Psoas muscle (tissue), 8 donors: ENCODE measurements around the gene PAQR9. TPM values are rescaled to one million over a fixed set of nuclear protein-coding genes. Genes with fewer than 3 reads are reported as not detected.

Experiments
- ATAC-seq, 4 donors: fragments of 200-7000 bp; cut with Tn5 transposase; one replicate each; pipeline ENCODE4 v1.9.1; 2020; ENCODE audit warnings: moderate library complexity in 3 of 4, mild to moderate bottlenecking in 2 of 4
- DNase-seq, 2 donors: peaks; one replicate each; pipeline ENCODE4 v3.0.0-alpha.2; 2020
- H3K27ac ChIP-seq: fragments of 200-600 bp; one replicate; pipeline ENCODE4 v1.8.0; 2022
- H3K27me3 ChIP-seq, 3 donors: fragments of 200-600 bp in 1 of 3; one replicate each; pipeline versions ENCODE4 v1.6.1 to v1.8.0; 2013 to 2022; ENCODE audit warnings: low read length in 2 of 3, mild to moderate bottlenecking in 2 of 3, moderate library complexity in 1 of 3; ENCODE audit not compliant: insufficient read depth in 3 of 3
- H3K36me3 ChIP-seq, 2 donors: fragments of 200-600 bp in 1 of 2; one replicate each; pipeline versions ENCODE4 v1.6.1 to v1.8.0; 2013 to 2022; ENCODE audit warnings: low read depth in 1 of 2, mild to moderate bottlenecking in 1 of 2, moderate library complexity in 1 of 2; ENCODE audit not compliant: insufficient read depth in 1 of 2
- H3K4me1 ChIP-seq: fragments of 200-600 bp; one replicate; pipeline ENCODE4 v1.8.0; 2022
- H3K4me3 ChIP-seq: fragments of 200-600 bp; one replicate; pipeline ENCODE4 v1.8.0; 2022; ENCODE audit warnings: mild to moderate bottlenecking
- H3K9me3 ChIP-seq: fragments of 200-600 bp; one replicate; pipeline ENCODE4 v1.8.0; 2022
- CTCF ChIP-seq: fragments of 200-600 bp; IDR thresholded peaks from one replicate; pipeline ENCODE4 v1.8.0; 2022; ENCODE audit warnings: antibody characterized with exemption
- WGBS, 3 donors: extraction: QIAGEN DNeasy Blood & Tissue Kit; methylation state at CpG; one replicate each; pipeline versions ENCODE4 v1.1.6 to v1.1.7; 2013; 5-methylcytosine and 5-hydroxymethylcytosine counted together
- intact Hi-C, 2 donors: fragments of 100-400 bp; cut with DNase I; formaldehyde crosslinking; loops; one replicate each; pipeline versions ENCODE4 v1.11.0 to v1.14.2; 2022
- polyA plus RNA-seq, 3 donors: library from polyadenylated mRNA; stranded (reverse); fragments of 200-250 nt; gene quantifications; one replicate each; pipeline ENCODE4 v1.2.3, GENCODE V29; 2013
- total RNA-seq, 4 donors: library from RNA; stranded (reverse); fragmentation: NEBNext Ultra II Directional in 2 of 4; extraction: Animal tissue kit (Norgen Biotek cat#: 25700) in 2 of 4; gene quantifications; one replicate each; pipeline versions ENCODE4 v1.2.1 to v1.2.4, GENCODE V29; 2021 to 2023
- donor health status: healthy with polysubstance abuse.
- donor health status: DM: no; HTN: no; CAD: no; lungs with moderate emphysema.
- donor health status: Bipolar disorder and iron deficiency.
- donor health status: healthy.
- donor health status: DM: yes; HTN: yes; CAD: no.
- donor health status: DM: no; HTN: no; CAD: no.
- donor health status: DM: no; HTN: no; CAD: no.
- donor health status: DM: yes; HTN: yes; CAD: no.

Gene PAQR9
- total and polyA plus RNA-seq, 7 donors = 0.53 to 5.8 (median 2.2) TPM

- Histone ChIP-seq H3K4me1 (no peaks in the 10 kb centered on the region), H3K27me3 (peaks cover 0 to 2% (median 0%) of the 10 kb centered on the region in 3 donors), H3K4me3 (no peak overlapping the region), H3K36me3 (no peaks in the 10 kb centered on the region), H3K27ac (no peak overlapping the region), H3K9me3 (no peaks in the 10 kb centered on the region)
- ATAC-seq (no peak), DNase-seq (no peak)
- WGBS, 3 donors = 80 to 88% (median 82%) methylated on average over 4 of the region's 4 CpGs
- TF ChIP-seq CTCF = no peak
- intact Hi-C loops = no loop called here
Observed at GRCh38 chr3:142968319-142969025, 5.0 kb upstream of the PAQR9 start.

- Histone ChIP-seq H3K4me3 (no peak overlapping the region), H3K27me3 (peaks cover 0 to 11% (median 2%) of the 10 kb centered on the region in 3 donors), H3K9me3 (no peaks in the 10 kb centered on the region), H3K27ac (no peak overlapping the region), H3K4me1 (no peaks in the 10 kb centered on the region), H3K36me3 (no peaks in the 10 kb centered on the region)
- no peak for TF ChIP-seq CTCF
- DNase-seq (no peak), ATAC-seq (no peak)
- WGBS, 3 donors = 87 to 95% (median 90%) methylated on average over 2 of the region's 2 CpGs
- intact Hi-C loops = no loop called here
Observed at GRCh38 chr3:142966808-142967207, 3.3 kb upstream of the PAQR9 start.

- Histone ChIP-seq H3K9me3 (no peaks in the 10 kb centered on the region), H3K4me1 (no peaks in the 10 kb centered on the region), H3K27ac (no peak overlapping the region), H3K4me3 (no peak overlapping the region), H3K36me3 (no peaks in the 10 kb centered on the region), H3K27me3 (peaks cover 0 to 12% (median 2%) of the 10 kb centered on the region in 3 donors)
- DNase-seq = no peak
- TF ChIP-seq CTCF = no peak
- intact Hi-C loops = no loop called here
- WGBS, 3 donors = 88 to 93% (median 88%) methylated on average over 3 of the region's 3 CpGs
- no peak for ATAC-seq
Observed at GRCh38 chr3:142965581-142965980, 2.1 kb upstream of the PAQR9 start.

GRCh38 chr3:142963234-142963515, 299 bp downstream of the PAQR9 start:
- peaks cover 0 to 12% (median 2%) of the 10 kb centered on the region in 3 donors for H3K27me3 ChIP-seq
- H3K36me3 ChIP-seq = no peaks in the 10 kb centered on the region
- peak; percentile 50 to 66 (median 62) for ATAC-seq
- intact Hi-C loops = no loop called here
- DNase-seq = no peak
- peak overlapping the region; percentile 85 for H3K4me3 ChIP-seq
- TF ChIP-seq CTCF = no peak
- 1% methylated on average over 27 to 35 of the region's 35 CpGs for WGBS, 3 donors
- peaks cover 4% of the 10 kb centered on the region for H3K4me1 ChIP-seq
- H3K27ac ChIP-seq = peak overlapping the region; percentile 53
- no peaks in the 10 kb centered on the region for H3K9me3 ChIP-seq
